ENCODE data around the gene PDE6B. TPM values are rescaled to one million over a fixed set of nuclear protein-coding genes. Genes with fewer than 3 reads are reported as not detected.
A peak's percentile ranks its signal among the peaks of the same experiment; 100 is the strongest.

The PDE6B gene
- total RNA-seq, 1 donor from 2014 or later, result 2.3 TPM

- no peak for TF ChIP-seq CTCF (IDR thresholded peaks at IDR 0.05; ENCODE audit: partially characterized antibody, unreplicated experiment)
- DNase-seq, result no peak
- Mint-ChIP-seq H3K9me3 (ENCODE audit: unreplicated experiment) (peaks cover 11% of the 10 kb centered on the region), H3K27me3 (ENCODE audit: unreplicated experiment) (peaks cover 11% of the 10 kb centered on the region), H3K36me3 (ENCODE audit: unreplicated experiment) (peaks cover 10% of the 10 kb centered on the region), H3K4me1 (ENCODE audit: low read depth, unreplicated experiment) (peaks cover 6% of the 10 kb centered on the region), H3K27ac (ENCODE audit: unreplicated experiment) (peak overlapping the region; percentile 34), H3K4me3 (ENCODE audit: unreplicated experiment) (no peak overlapping the region)
Measured at GRCh38 chr4:622071-622995, 3.0 kb upstream of the PDE6B start.

GRCh38 chr4:622996-623913, 2.1 kb upstream of the PDE6B start:
- peaks cover 11% of the 10 kb centered on the region for H3K9me3 Mint-ChIP-seq (ENCODE audit: unreplicated experiment)
- DNase-seq, result no peak
- H3K27me3 Mint-ChIP-seq (ENCODE audit: unreplicated experiment), result peaks cover 11% of the 10 kb centered on the region
- no peak overlapping the region for H3K4me3 Mint-ChIP-seq (ENCODE audit: unreplicated experiment)
- TF ChIP-seq CTCF (IDR thresholded peaks at IDR 0.05; ENCODE audit: partially characterized antibody, unreplicated experiment), result no peak
- H3K4me1 Mint-ChIP-seq (ENCODE audit: low read depth, unreplicated experiment), result peaks cover 6% of the 10 kb centered on the region
- peaks cover 10% of the 10 kb centered on the region for H3K36me3 Mint-ChIP-seq (ENCODE audit: unreplicated experiment)
- no peak overlapping the region for H3K27ac Mint-ChIP-seq (ENCODE audit: unreplicated experiment)

GRCh38 chr4:623914-624566, 1.3 kb upstream of the PDE6B start:
- Mint-ChIP-seq H3K27me3 (ENCODE audit: unreplicated experiment) (peaks cover 11% of the 10 kb centered on the region), H3K4me1 (ENCODE audit: low read depth, unreplicated experiment) (peaks cover 6% of the 10 kb centered on the region), H3K9me3 (ENCODE audit: unreplicated experiment) (peaks cover 11% of the 10 kb centered on the region), H3K4me3 (ENCODE audit: unreplicated experiment) (no peak overlapping the region), H3K27ac (ENCODE audit: unreplicated experiment) (no peak overlapping the region), H3K36me3 (ENCODE audit: unreplicated experiment) (peaks cover 10% of the 10 kb centered on the region)
- DNase-seq, result no peak
- no peak for TF ChIP-seq CTCF (IDR thresholded peaks at IDR 0.05; ENCODE audit: partially characterized antibody, unreplicated experiment)

- H3K4me3 Mint-ChIP-seq (ENCODE audit: unreplicated experiment), result no peak overlapping the region
- H3K27me3 Mint-ChIP-seq (ENCODE audit: unreplicated experiment), result peaks cover 8% of the 10 kb centered on the region
- peaks cover 5% of the 10 kb centered on the region for H3K36me3 Mint-ChIP-seq (ENCODE audit: unreplicated experiment)
- H3K4me1 Mint-ChIP-seq (ENCODE audit: low read depth, unreplicated experiment), result peaks cover 18% of the 10 kb centered on the region
- H3K27ac Mint-ChIP-seq (ENCODE audit: unreplicated experiment), result no peak overlapping the region
- DNase-seq, result no peak
- TF ChIP-seq CTCF (IDR thresholded peaks at IDR 0.05; ENCODE audit: partially characterized antibody, unreplicated experiment), result no peak
- H3K9me3 Mint-ChIP-seq (ENCODE audit: unreplicated experiment), result peaks cover 18% of the 10 kb centered on the region
Measured at GRCh38 chr4:625631-626161, 323 bp downstream of the PDE6B start.
